AG09319 (cell line): ENCODE results near the gene PDPN.

Experiments
- DNase-seq: peaks from one replicate; pipeline ENCODE4 v3.0.0-alpha.2; 2010; ENCODE audit warnings: low read depth; ENCODE audit errors: extremely low read depth
- TF ChIP-seq, protein P1 (sequence below): IDR thresholded peaks from 2 replicates; pipeline ENCODE4 v1.5.1; 2011; ENCODE audit warnings: low read depth, mild to moderate bottlenecking, inconsistent platforms, low read length, moderate library complexity

PDPN gene

DNA sequence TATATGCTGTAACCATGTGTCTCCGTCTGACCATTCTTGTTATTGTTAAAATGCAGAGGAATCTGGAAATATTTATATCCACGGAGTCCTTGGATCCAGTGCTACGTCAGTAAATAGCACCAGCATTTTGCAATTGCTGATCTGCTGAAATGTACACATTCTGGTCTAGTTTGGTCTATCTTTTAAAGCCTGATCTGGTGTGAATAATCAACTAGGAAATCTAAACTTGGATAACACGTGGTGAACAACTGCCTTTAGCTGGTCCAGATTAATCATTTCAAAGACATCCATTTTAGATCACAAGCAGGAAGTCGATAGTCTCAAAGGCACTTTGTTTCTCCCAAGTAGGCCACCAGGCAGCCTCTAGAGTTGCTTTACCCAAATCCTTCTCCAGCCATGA, 32.6 kb downstream of the PDPN start:
- no peak for DNase-seq
- TF ChIP-seq, protein P1, sequence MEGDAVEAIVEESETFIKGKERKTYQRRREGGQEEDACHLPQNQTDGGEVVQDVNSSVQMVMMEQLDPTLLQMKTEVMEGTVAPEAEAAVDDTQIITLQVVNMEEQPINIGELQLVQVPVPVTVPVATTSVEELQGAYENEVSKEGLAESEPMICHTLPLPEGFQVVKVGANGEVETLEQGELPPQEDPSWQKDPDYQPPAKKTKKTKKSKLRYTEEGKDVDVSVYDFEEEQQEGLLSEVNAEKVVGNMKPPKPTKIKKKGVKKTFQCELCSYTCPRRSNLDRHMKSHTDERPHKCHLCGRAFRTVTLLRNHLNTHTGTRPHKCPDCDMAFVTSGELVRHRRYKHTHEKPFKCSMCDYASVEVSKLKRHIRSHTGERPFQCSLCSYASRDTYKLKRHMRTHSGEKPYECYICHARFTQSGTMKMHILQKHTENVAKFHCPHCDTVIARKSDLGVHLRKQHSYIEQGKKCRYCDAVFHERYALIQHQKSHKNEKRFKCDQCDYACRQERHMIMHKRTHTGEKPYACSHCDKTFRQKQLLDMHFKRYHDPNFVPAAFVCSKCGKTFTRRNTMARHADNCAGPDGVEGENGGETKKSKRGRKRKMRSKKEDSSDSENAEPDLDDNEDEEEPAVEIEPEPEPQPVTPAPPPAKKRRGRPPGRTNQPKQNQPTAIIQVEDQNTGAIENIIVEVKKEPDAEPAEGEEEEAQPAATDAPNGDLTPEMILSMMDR = no peak

DNA sequence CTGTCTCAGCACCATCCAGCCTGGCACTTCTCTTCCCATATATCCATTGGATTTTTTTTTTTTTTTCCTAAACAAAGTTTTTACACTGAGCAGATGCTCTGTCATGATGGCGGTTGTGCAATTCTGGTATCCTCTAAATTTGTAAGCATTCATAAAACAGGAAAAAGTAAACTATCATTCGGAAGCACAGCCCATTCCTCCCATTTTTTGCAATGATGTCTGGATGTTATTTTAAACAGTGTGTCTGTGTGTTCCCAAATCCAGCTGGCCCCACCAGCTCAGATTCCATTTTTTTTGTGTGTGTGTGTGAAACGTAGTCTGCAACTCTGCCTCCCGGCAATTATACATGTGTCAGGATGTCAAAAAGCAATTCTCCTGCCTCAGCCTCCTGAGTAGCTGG, 33.5 kb downstream of the PDPN start:
- TF ChIP-seq, protein P1 = no peak
- DNase-seq = no peak

- TF ChIP-seq, protein P1 = no peak
- DNase-seq = no peak
These were observed 34.1 kb downstream of the PDPN start for GRCh38 chr1:13617773-13618172.

- no peak for DNase-seq
- TF ChIP-seq, protein P1 = no peak
These were observed 34.9 kb downstream of the PDPN start for GRCh38 chr1:13618483-13618882.

GRCh38 chr1:13619909-13620308, 36.3 kb downstream of the PDPN start:
- TF ChIP-seq, protein P1 = no peak

GRCh38 chr1:13620825-13621224, 37.2 kb downstream of the PDPN start:
- TF ChIP-seq, protein P1 = no peak
- DNase-seq = no peak

More at GRCh38 chr1:13619909-13620308, 36.3 kb downstream of the PDPN start:
- no peak for DNase-seq

GRCh38 chr1:13622446-13622845, 38.8 kb downstream of the PDPN start:
- TF ChIP-seq, protein P1 = no peak
- no peak for DNase-seq
